Fibroblast of skin of abdomen (primary cell): Measurements from ENCODE around the gene GLA.

Source experiments
- DNase-seq: peaks from one replicate; pipeline ENCODE4 v3.0.0-alpha.2; 2013

Gene GLA

DNA sequence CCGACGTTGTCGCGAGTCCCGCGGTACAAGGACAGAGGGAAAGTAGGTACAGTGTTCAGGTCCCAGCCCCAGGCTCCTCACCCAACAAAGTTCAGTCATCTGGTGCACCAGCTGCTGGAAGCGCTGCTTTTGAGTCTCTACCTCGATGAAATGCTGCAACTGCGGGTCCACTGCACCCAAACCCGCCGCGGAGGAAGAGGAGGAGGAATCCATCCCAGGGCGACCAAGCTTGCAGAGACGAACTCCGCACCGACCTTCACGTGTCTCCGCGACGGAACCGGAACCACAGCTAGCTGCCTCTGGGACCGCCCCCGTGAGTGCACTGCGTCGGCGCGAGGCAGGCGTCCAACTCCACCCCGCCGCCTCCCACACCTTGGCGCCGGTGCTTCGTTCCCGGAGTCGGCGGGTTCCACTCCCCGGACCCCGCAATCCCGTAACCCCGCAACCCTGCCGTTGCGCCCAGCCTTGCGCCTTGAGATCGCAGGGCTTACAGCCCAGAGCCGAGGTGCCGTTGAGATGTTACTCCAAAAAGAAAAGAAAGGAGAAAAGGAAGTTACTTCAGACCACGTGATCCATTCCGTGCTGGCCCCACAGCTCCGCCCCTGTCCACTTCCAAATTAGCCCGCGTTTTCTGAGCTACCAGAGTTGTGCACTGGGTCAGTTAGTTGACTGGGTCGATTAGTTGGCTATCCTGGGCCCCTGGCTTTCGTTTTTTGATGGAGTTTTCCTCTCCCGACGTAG, 59.1 kb downstream of the GLA start, which contains the start of gene TIMM8A:
Gene TIMM8A, minus strand, starts transcription at position 291 of the 741 bp plus-strand sequence. Its CDS starts 78 bp downstream, at position 213.
- DNase-seq = peak; percentile 63

DNA sequence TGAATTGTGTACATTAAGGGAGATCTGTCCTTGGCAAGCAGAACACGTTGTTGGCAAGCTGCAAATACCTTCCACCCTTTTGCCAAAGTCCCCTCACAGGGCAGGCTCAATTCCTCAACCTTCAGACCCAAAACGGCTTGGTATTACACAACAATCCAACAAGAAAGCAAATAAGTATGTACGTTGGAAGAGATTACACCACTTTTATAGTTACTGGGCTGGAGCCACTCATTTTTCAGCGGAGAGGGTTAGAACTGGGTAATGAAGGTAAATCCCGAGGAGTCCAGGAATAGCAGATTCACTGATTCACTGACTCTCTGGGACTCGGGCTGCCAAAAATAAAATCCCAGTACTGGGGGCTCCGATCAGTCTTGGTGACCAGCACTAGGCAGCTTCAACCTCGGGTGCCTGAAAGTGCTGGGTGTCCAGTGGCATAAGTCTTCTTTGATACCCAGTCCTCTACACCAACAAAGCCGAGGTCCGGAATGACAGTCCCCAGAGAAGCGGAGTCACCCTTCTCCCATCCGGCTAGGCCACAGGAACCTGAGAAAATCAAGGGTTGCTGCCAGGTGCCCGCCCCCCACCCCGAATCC, 59.8 kb downstream of the GLA start:
- DNase-seq = no peak
